HL-60 (cell line): Measurements from ENCODE around the gene CRABP2.

ENCODE experiments used
- CTCF ChIP-seq: IDR thresholded peaks from one replicate; pipeline ENCODE4 v1.5.1; 2011; ENCODE audit warnings: low read length, control low read depth, inconsistent platforms; ENCODE audit not compliant: insufficient read depth
- GABPA ChIP-seq: IDR thresholded peaks from 2 replicates; pipeline ENCODE4 v1.6.1; 2012; ENCODE audit warnings: low read depth
- POLR2AphosphoS5 ChIP-seq: IDR thresholded peaks from 2 replicates; pipeline ENCODE4 v1.6.1; 2012; ENCODE audit warnings: low read depth

- no peak for TF ChIP-seq CTCF
- TF ChIP-seq POLR2AphosphoS5: no peak
- TF ChIP-seq GABPA: no peak
Measured at GRCh38 chr1:156691191-156691590, 14.2 kb downstream of the CRABP2 start.
